Measurements from ENCODE around the gene PSORS1C1. TPM values are rescaled to one million over a fixed set of nuclear protein-coding genes. Genes with fewer than 3 reads are reported as not detected.
"Not testable (repeated sequence)": the region's sequence is repeated elsewhere in the genome, so short reads cannot be mapped to it uniquely, and the experiment has no call there.

The PSORS1C1 gene
- total RNA-seq, 1 donor from 2014 or later: not detected

DNA sequence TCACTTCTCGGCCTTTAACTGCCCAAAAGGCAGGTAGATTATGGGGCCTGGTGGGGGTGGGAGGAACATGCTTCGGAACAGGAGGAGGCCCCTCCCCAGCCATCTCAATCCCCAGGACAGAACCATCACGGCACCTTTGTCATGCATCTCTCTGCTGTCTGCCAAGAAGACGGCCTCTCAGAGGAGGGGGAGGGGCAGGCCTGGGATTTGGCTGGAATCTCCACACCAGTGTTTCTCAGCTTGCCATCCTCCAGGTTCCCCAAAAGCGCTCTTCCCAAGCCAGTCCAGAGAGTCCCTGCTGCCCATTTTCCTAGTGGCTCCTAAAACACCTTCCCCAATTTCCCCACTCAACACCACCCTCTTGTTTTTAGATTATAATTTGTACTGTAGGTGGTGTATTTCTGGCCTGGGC lies 58.4 kb downstream of the PSORS1C1 start:
- intact Hi-C loops (cut with micrococcal nuclease): no loop called here

DNA sequence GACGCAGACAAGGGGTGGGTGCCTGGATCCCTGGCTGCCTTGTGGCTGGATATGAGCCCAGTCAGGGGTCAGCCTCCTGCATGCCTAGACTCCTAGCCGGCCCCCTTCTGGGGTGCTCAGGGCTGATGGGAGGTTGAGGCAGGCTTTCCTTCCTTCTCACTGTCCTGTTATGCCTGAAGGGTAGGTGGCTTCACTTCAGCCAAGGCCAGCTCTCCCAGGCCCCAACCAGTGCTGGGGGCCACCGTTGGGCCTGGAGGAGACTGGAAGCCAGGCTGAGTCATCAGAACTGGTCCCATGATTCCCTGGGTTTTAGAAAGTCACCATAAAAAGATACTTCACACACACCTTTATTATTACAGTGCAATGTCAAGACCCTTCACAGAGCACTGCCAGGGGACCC lies 58.8 kb downstream of the PSORS1C1 start:
- intact Hi-C loops (cut with micrococcal nuclease): no loop called here

DNA sequence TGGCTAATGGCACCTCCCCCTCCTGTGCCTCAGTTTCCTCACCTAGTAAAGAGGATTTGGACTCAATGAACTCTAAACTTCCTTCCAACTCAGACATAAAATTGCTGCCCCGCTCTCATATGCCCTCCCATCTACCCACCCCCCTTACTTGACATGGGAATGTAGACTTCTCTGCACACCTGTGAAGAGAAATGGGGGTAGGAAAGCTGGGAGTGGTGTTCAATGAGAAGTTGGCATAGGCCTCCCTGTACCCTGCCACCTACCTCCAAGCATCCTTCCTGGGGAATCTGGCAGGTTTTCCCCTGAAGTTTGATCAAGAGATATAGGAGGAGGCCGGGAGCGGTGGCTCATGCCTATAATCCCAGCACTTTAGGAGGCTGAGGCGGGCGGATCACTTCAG lies 59.8 kb downstream of the PSORS1C1 start:
- intact Hi-C loops (cut with micrococcal nuclease): no loop called here

DNA sequence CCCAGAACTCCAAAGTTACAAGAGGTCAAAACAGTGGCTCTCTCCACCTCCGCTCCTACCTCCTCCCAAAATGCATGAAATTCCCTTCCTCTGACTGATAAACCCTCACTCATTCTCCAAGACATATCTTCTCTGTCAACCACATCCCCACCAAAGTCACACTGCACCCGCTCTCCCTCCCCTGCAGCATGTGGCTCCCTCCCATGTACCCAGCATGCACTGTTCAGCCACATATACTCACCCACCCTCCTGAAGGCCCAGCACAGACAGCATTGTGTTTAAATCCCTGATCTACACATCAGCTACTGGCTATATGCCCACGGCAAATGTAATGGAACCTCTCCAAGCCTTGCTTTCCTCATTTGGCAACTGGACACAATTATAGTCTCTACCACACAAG lies 61.4 kb downstream of the PSORS1C1 start:
- intact Hi-C loops (cut with micrococcal nuclease): no loop called here

DNA sequence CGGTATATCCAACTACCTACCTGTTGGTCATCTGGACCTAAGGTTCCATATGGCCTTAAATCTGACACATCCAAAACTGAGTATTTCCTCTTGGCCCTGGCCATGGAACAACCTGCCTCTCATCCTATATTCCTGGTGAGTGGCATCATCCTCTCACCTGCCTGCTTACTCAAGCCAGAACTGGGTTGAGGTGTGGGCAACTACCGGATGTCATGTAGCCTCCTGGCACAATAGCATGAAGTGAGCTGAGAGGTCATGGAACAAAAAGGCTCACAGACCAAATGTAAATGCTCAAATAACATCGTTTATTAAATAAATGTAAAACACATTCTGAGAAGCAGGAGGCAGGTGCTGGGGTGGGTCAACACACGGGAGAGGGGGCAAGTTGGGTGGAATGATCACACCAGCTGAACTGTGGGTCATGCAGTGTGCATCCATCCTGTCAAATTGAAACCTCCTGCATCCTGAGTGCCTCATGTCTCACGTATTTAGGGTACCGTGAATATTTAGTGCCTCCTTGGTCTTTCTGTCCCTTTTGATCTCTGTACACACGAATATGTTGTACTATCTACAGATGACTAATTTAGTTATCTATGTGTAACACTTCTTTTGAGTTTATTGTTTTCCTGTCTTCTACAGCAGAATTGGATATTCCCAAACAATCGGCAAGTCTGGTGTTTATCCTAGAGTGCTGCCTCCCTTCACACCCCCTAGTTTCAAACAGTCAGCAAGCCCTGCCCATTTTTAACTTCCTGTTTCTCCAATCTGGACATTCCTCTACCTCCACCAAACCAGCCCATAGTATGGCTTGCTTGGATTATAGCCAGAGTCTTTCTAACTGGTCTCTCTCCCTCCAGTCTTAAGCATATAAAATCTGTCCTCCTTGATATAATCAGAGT lies 63.8 kb downstream of the PSORS1C1 start:
- intact Hi-C loops (cut with micrococcal nuclease): no loop called here

DNA sequence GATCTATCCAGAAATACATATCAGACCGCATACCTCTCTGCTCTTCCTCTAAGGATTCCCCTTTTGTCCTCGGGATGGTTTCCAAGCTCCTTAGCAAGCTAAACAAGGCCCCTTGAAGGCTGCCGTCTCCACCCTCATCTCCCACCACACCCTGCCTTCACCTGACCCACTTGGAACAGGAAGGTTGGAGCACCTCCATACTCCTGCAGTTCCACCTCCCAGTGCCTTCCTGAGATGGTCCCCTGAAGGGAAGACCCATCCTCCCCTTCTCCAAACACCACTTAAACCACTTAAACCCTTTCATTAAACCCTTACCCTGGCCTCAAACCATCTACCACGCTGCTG lies 64.4 kb downstream of the PSORS1C1 start:
- intact Hi-C loops (cut with micrococcal nuclease): no loop called here

DNA sequence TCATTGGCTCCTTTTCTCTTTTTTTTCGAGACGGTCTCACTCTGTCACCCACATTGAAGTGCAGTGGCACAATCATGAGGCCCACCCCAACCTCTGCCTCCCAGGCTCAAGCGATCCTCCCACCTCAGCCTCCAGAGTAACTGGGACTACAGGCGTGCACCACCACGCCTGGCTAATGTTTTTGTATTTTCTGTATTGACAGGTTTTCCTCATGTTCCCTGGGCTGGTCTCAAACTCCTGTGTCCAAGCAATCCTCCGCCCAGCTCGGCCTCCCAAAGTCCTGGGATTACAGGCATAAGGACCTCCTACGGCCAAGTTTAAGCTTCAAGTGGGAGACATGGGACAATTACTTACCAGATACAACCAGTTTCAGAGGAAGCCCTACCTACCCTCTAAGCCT lies 65.3 kb downstream of the PSORS1C1 start:
- intact Hi-C loops (cut with micrococcal nuclease): no loop called here

DNA sequence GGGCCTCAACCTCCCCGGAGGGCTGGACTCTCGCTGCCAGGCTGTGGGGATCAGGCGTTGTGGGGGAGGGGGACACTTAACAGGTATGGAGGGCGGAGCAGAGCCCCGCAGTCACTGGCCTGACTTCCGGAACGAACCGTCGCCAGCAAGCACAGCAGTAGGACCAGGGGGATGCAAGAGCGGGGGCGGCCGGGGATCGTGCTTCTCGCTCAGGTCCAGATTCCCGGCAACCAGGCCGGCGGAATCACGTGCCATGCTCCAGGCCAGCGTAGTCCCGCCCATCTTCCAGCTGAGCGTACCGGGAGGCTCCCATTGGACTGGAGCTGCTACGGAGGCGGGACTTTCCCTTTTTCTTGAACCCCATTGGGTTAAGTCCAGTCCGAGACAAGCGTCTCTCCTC lies 65.9 kb downstream of the PSORS1C1 start:
- intact Hi-C loops (cut with micrococcal nuclease): no loop called here

DNA sequence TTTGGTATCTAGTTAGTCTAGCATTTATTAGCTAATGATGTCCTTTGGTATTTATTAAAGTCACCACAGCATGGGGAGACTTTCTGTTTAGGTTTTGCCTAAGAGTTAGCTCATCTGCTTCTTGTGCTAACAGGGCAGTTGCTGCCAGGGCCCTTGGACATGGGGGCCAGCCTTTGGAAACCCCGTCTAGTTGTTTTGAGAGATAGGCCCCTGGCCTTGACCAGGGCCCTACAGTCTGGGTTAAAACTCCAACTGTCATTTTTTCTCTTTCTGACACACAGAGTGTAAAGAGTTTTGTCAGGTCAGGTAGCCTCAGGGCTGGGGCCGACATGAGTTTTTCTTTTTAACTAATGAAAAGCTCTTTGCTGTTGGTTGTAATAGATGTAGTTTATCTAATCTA lies 68.7 kb downstream of the PSORS1C1 start:
- intact Hi-C loops (cut with micrococcal nuclease): not testable (repeated sequence)

DNA sequence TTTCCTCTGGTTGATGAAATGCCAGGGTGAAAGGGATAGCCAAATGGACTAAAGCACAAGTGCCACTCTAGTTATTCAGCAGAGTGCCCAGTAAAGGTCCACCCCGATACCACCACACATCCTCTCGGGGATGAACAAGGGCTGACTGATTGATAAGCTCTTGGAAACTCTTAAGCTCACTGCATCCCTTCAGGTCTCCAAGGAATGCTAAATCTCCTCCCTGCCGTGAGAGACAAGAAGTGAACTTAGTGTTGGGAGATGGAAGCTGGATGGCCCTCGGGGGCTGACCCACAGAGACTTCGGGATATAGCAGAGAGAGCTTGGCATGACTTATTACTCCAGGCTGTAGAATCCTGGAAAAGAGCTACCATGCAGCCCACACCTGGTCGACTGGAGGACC lies 69.3 kb downstream of the PSORS1C1 start:
- intact Hi-C loops (cut with micrococcal nuclease): not testable (repeated sequence)

DNA sequence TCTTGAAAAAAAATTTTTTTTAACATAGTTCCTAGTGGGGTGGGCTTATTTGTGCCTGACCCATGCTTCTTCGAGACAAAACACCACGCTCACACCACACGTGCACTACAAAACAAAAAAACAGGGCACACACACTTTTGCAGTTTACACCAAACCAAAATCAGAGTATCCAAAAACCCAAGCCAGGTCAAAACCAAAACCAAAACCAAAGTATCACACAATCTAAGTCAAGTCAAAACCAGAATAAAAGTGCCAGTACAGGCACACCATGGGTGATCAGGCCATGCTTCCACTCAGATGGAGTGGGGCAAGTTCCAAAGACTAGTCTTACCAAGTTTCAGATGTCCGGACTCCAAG lies 71.1 kb downstream of the PSORS1C1 start:
- intact Hi-C loops (cut with micrococcal nuclease): not testable (repeated sequence)

DNA sequence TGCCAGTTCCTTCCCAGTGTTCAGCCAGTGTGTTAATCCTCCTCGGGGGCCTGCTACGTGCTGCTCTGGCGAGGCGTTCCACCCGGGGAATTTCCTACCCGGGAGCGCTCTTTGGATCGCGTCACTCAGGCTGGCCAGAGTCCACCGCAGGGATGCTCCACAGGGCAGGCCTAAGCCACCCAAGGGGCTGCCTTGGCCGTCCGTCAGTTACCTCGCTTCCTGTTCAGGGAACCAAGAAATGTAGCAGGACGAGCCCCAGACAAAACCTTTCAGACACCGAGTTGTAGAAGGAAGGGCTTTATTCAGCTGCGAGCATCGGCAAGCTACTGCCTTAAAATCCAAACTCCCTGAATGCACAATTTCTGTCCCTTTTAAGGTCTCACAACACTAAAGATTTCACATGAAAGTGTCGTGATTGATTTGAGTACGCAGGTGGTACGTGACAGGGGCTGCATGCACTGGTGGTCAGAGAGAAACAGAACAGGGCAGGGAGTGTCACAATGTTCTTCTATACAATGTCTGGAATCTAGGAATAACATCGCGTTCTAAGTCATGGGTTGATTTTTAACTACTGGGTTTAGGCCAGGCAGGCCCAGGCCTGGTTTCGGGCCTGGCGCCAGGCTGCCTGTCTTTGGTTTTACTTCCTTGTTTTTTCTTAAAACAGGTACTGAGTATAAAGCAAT lies 71.6 kb downstream of the PSORS1C1 start:
- intact Hi-C loops (cut with micrococcal nuclease): no loop called here

DNA sequence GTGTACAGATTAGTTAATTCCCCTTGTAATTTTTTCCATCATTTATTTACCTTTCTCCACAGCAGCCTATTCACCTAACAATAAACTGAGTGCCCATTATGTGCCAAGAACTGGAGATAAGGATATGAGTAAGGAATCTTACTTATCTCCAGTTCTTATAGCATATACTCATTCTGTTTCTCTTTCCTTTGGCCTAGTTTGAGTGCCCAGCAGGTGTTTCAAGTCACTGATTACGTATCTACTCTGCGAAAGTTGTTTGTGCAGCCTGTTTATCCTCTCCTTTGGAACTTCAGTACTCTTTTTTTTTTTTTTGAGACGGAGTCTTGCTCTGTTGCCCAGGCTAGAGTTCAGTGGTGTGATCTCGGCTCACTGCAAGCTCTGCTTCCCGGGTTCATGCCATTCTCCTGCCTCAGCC lies 73.2 kb downstream of the PSORS1C1 start:
- intact Hi-C loops (cut with micrococcal nuclease): no loop called here

DNA sequence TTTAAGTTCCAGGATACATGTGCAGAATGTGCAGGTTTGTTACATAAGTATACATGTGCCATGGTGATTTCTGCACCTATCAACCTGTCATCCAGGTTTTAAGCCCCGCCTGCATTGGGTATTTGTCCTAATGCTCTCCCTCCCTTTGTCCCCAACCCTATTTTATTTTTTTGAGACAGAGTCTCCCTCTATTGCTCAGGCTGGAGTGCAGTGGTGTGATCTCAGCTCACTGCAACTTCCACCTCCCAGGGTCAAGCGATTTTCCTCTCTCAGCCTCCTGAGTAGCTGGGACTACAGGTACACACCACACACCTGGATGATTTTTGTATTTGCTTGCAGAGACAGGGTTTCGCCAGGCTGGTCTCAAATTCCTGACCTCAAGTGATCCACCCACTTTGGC lies 74.6 kb downstream of the PSORS1C1 start:
- intact Hi-C loops (cut with micrococcal nuclease): not testable (repeated sequence)

Other genes with a start within 250 kb of the PSORS1C1 start
- gene DDR1, start 230.3 kb upstream of the PSORS1C1 start, total RNA-seq: 6.6 and 8.7 TPM in 2 replicates
- 29.8 and 32.1 TPM in 2 replicates for gene GTF2H4, start 206.6 kb upstream of the PSORS1C1 start, total RNA-seq
- gene VARS2, start 200.6 kb upstream of the PSORS1C1 start, total RNA-seq: 40.4 and 42.1 TPM in 2 replicates
- not detected in 2 replicates for gene SFTA2, start 182.6 kb upstream of the PSORS1C1 start, total RNA-seq
- gene MUCL3, start 173.8 kb upstream of the PSORS1C1 start, total RNA-seq: not detected in 2 replicates
- gene MUC21, start 131.1 kb upstream of the PSORS1C1 start, total RNA-seq: not detected in 2 replicates
- gene MUC22, start 104.3 kb upstream of the PSORS1C1 start, total RNA-seq: not detected in 2 replicates
- gene C6orf15, start 2.2 kb upstream of the PSORS1C1 start, total RNA-seq: not detected in 2 replicates
- gene CDSN, start 5.6 kb downstream of the PSORS1C1 start, total RNA-seq: not detected in 2 replicates
- gene PSORS1C2, start 24.3 kb downstream of the PSORS1C1 start, total RNA-seq: not detected in 2 replicates
- 37.1 and 39.2 TPM in 2 replicates for gene CCHCR1, start 43.0 kb downstream of the PSORS1C1 start, total RNA-seq
- gene TCF19, start 43.8 kb downstream of the PSORS1C1 start, total RNA-seq: 77.2 and 79.0 TPM in 2 replicates
- not detected in 2 replicates for gene POU5F1, start 55.9 kb downstream of the PSORS1C1 start, total RNA-seq
- 1,191 and 1,208 TPM in 2 replicates for gene HLA-C, start 157.3 kb downstream of the PSORS1C1 start, total RNA-seq
- gene HLA-B, start 242.4 kb downstream of the PSORS1C1 start, total RNA-seq: 4,049 and 4,078 TPM in 2 replicates

Data from T-helper 2 cell treated with Interferon-gamma antibody and Interleukin-4, amounts not matched to agents 100 ng/mL and 5 ng/mL, for 36 hours (primary cell).